GM19455 (cell line): ENCODE measurements around the gene CALCOCO2.

ENCODE experiments used
- ATAC-seq: cut with Tn5 transposase; IDR thresholded peaks from one replicate; pipeline ENCODE4 v1.9.1; 2021; ENCODE audit not compliant: unreplicated experiment

Gene CALCOCO2

GRCh38 chr17:48873209-48873608, 42.4 kb downstream of the CALCOCO2 start:
- ATAC-seq: no peak

- ATAC-seq: no peak
These were observed 43.0 kb downstream of the CALCOCO2 start for GRCh38 chr17:48873696-48874443.

GRCh38 chr17:48878920-48879898, 48.4 kb downstream of the CALCOCO2 start:
- no peak for ATAC-seq

- no peak for ATAC-seq
These were observed 51.4 kb downstream of the CALCOCO2 start for GRCh38 chr17:48882272-48882671.

- no peak for ATAC-seq
These were observed 52.3 kb downstream of the CALCOCO2 start for GRCh38 chr17:48883171-48883570.

GRCh38 chr17:48890086-48890485, 59.3 kb downstream of the CALCOCO2 start:
- no peak for ATAC-seq

- no peak for ATAC-seq
These were observed 62.3 kb downstream of the CALCOCO2 start for GRCh38 chr17:48892940-48893645.

- no peak for ATAC-seq
These were observed 63.0 kb downstream of the CALCOCO2 start for GRCh38 chr17:48893646-48894508.

GRCh38 chr17:48894886-48895285, 64.1 kb downstream of the CALCOCO2 start:
- no peak for ATAC-seq

- no peak for ATAC-seq
These were observed 70.4 kb downstream of the CALCOCO2 start for GRCh38 chr17:48901241-48901640.

- ATAC-seq: no peak
These were observed 72.6 kb downstream of the CALCOCO2 start for GRCh38 chr17:48903401-48903800.

GRCh38 chr17:48904428-48904827, 73.6 kb downstream of the CALCOCO2 start:
- no peak for ATAC-seq

GRCh38 chr17:48905987-48906515, 75.2 kb downstream of the CALCOCO2 start:
- ATAC-seq: no peak

- ATAC-seq: no peak
These were observed 76.8 kb downstream of the CALCOCO2 start for GRCh38 chr17:48907713-48908046.

- ATAC-seq: peak; percentile 85
These were observed 77.4 kb downstream of the CALCOCO2 start, which contains the start of gene UBE2Z for GRCh38 chr17:48908047-48908843. TSS of gene UBE2Z (plus strand) at chr17:48908407. CDS start at chr17:48908504, 97 bp downstream.

- peak; percentile 39 for ATAC-seq
These were observed 78.1 kb downstream of the CALCOCO2 start for GRCh38 chr17:48908853-48909394.

- ATAC-seq: no peak
These were observed 78.9 kb downstream of the CALCOCO2 start for GRCh38 chr17:48909783-48910182.

- no peak for ATAC-seq
These were observed 79.5 kb downstream of the CALCOCO2 start for GRCh38 chr17:48910370-48910769.

GRCh38 chr17:48912476-48912875, 81.6 kb downstream of the CALCOCO2 start:
- ATAC-seq: no peak
